ENCODE measurements around the gene ZRANB3.
A peak's percentile ranks its signal among the peaks of the same experiment; 100 is the strongest.

The ZRANB3 gene

GRCh38 chr2:135485441-135485840, 45.6 kb downstream of the ZRANB3 start:
- no peaks in the 10 kb centered on the region for H3K27me3 Mint-ChIP-seq (ENCODE audit: low read depth)
- no peak overlapping the region for H3K27ac Mint-ChIP-seq
- H3K4me1 Mint-ChIP-seq = no peaks in the 10 kb centered on the region
- H3K9me3 Mint-ChIP-seq = peaks cover 54% of the 10 kb centered on the region
- TF ChIP-seq CTCF (IDR thresholded peaks at IDR 0.05; ENCODE audit: unreplicated experiment in 3 of 3) = no peak
- peaks cover 61% of the 10 kb centered on the region for H3K36me3 Mint-ChIP-seq (ENCODE audit: low read depth)
- H3K4me3 Mint-ChIP-seq = no peak overlapping the region

DNA sequence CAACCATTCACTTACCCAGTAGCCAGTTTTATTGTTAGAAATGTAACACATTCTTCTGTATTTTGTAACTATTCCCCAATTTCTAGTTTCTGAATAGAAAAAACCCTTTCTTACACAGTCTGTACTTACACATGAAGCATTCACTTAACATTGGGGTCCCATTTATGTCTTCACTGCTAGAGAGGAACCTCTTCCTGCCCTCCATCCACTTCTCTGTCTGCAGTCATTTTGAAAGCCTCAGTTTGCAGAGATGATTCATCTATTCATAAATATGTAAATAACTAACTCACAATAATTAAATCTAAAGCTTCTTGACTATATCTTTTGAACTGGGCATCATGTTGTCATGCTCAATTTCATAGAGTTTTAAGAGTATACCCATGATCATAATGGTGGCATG, 55.9 kb downstream of the ZRANB3 start:
- H3K9me3 Mint-ChIP-seq = peaks cover 2% of the 10 kb centered on the region
- H3K4me1 Mint-ChIP-seq = no peaks in the 10 kb centered on the region
- no peak overlapping the region for H3K27ac Mint-ChIP-seq
- no peak overlapping the region for H3K4me3 Mint-ChIP-seq
- no peak for TF ChIP-seq CTCF (IDR thresholded peaks at IDR 0.05; ENCODE audit: unreplicated experiment in 3 of 3)
- H3K27me3 Mint-ChIP-seq (ENCODE audit: low read depth) = no peaks in the 10 kb centered on the region
- no peaks in the 10 kb centered on the region for H3K36me3 Mint-ChIP-seq (ENCODE audit: low read depth)

- Mint-ChIP-seq H3K4me1 (no peaks in the 10 kb centered on the region), H3K4me3 (no peak overlapping the region), H3K27ac (no peak overlapping the region), H3K36me3 (ENCODE audit: low read depth) (no peaks in the 10 kb centered on the region), H3K27me3 (ENCODE audit: low read depth) (no peaks in the 10 kb centered on the region), H3K9me3 (no peaks in the 10 kb centered on the region)
- peak in 1 of 3 experiments; percentile 25 for TF ChIP-seq CTCF (IDR thresholded peaks at IDR 0.05; ENCODE audit: unreplicated experiment in 3 of 3)
These were observed 57.5 kb downstream of the ZRANB3 start for GRCh38 chr2:135473567-135473966.

- Mint-ChIP-seq H3K36me3 (ENCODE audit: low read depth) (no peaks in the 10 kb centered on the region), H3K4me1 (no peaks in the 10 kb centered on the region), H3K27me3 (ENCODE audit: low read depth) (no peaks in the 10 kb centered on the region), H3K4me3 (no peak overlapping the region), H3K27ac (no peak overlapping the region), H3K9me3 (no peaks in the 10 kb centered on the region)
- TF ChIP-seq CTCF (IDR thresholded peaks at IDR 0.05; ENCODE audit: unreplicated experiment in 3 of 3) = no peak
These were observed 59.9 kb downstream of the ZRANB3 start for GRCh38 chr2:135471106-135471505.

DNA sequence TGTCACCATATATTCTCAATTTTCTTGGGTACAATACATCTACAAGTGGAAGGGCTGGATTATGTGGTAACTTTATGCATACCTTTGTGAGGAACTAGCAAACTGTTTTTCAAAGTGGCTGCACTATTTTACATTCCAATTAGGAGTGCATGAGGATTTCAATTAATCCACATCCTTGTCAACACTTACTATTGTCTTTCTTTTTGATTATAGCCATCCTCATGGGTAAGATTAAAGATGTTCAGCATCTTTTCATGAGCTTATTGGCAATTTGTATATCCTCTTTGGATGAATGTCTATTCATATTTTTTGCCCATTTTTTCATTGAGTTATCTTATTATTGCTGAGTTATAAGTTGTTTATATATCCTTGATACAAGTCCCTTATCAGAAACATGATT, 73.7 kb downstream of the ZRANB3 start:
- TF ChIP-seq CTCF (IDR thresholded peaks at IDR 0.05; ENCODE audit: unreplicated experiment in 3 of 3) = no peak
- peaks cover 20% of the 10 kb centered on the region for H3K9me3 Mint-ChIP-seq
- H3K4me1 Mint-ChIP-seq = no peaks in the 10 kb centered on the region
- H3K36me3 Mint-ChIP-seq (ENCODE audit: low read depth) = peaks cover 19% of the 10 kb centered on the region
- H3K4me3 Mint-ChIP-seq = no peak overlapping the region
- H3K27me3 Mint-ChIP-seq (ENCODE audit: low read depth) = no peaks in the 10 kb centered on the region
- no peak overlapping the region for H3K27ac Mint-ChIP-seq

DNA sequence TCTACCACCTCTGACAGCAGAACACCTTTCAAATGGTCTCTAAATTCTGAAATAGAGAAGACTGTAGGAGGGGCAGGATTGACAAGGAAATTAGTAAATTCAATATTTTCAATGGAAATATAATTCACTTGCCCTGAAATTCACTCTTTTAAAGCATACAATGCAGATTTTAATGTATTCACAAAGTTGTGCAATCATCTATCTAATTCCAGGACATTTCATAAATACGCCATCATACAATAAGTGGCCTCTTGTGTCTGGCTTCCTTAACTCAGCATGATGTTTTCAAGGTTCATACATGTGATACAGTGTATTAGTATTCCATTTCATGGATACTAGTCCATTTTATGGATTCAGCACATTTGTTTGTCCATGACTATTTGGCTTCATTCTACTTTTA, 74.2 kb downstream of the ZRANB3 start:
- H3K36me3 Mint-ChIP-seq (ENCODE audit: low read depth) = peaks cover 23% of the 10 kb centered on the region
- H3K9me3 Mint-ChIP-seq = peaks cover 25% of the 10 kb centered on the region
- no peaks in the 10 kb centered on the region for H3K27me3 Mint-ChIP-seq (ENCODE audit: low read depth)
- no peak for TF ChIP-seq CTCF (IDR thresholded peaks at IDR 0.05; ENCODE audit: unreplicated experiment in 3 of 3)
- no peak overlapping the region for H3K27ac Mint-ChIP-seq
- no peak overlapping the region for H3K4me3 Mint-ChIP-seq
- no peaks in the 10 kb centered on the region for H3K4me1 Mint-ChIP-seq
